K562 (cell line): Measurements from ENCODE around the gene MED29. TPM values are rescaled to one million over a fixed set of nuclear protein-coding genes. Genes with fewer than 3 reads are reported as not detected.

ENCODE experiments used
- CHD4 ChIP-seq: fragments of 200-600 bp; sonication (generic); IDR thresholded peaks from 3 replicates; pipeline ENCODE4 v1.6.1; 2012; ENCODE audit warnings: low read depth, mild to moderate bottlenecking, mixed read lengths, low read length, inconsistent platforms; ENCODE audit not compliant: insufficient read depth, insufficient replicate concordance, poor library complexity, severe bottlenecking
- E2F1 ChIP-seq: sonication (generic); formaldehyde crosslinking; IDR thresholded peaks from 2 replicates; pipeline ENCODE4 v1.8.1; 2023; ENCODE audit warnings: mild to moderate bottlenecking, missing genetic modification reagents, moderate library complexity
- E2F4 ChIP-seq: sonication (generic); formaldehyde crosslinking; IDR thresholded peaks from 2 replicates; pipeline ENCODE4 v1.8.0; 2022; ENCODE audit warnings: mild to moderate bottlenecking, low read depth, missing genetic modification reagents
- FIP1L1 ChIP-seq: fragments of 200-400 bp; formaldehyde crosslinking; IDR thresholded peaks from 2 replicates; pipeline ENCODE4 v1.6.1; 2018; ENCODE audit warnings: mild to moderate bottlenecking, low read depth, low read length; ENCODE audit not compliant: poor library complexity, severe bottlenecking
- FOXJ3 ChIP-seq: sonication (generic); formaldehyde crosslinking; IDR thresholded peaks from 2 replicates; pipeline ENCODE4 v1.4.0; 2020; ENCODE audit warnings: mild to moderate bottlenecking, missing genetic modification reagents
- FOXK2 ChIP-seq, 2 experiments: fragments of 450-650 bp; IDR thresholded peaks in 1 of 2; conservative IDR thresholded peaks in 1 of 2; 2 replicates each; pipeline ENCODE4 v1.6.1; 2016; ENCODE audit warnings: low read depth in 2 of 2, mild to moderate bottlenecking in 1 of 2
- FOXM1 ChIP-seq, 2 experiments: fragments of 450-650 bp in 1 of 2; sonication (generic) in 1 of 2; formaldehyde crosslinking in 1 of 2; IDR thresholded peaks; 2 replicates each; pipeline versions ENCODE4 v1.6.1 to v1.9.0; 2017 to 2022; ENCODE audit warnings: low read depth in 2 of 2, mild to moderate bottlenecking in 2 of 2, missing genetic modification reagents in 1 of 2, moderate library complexity in 1 of 2
- HDAC2 ChIP-seq: fragments of 450-650 bp; IDR thresholded peaks from 2 replicates; pipeline ENCODE4 v1.6.1; 2016; ENCODE audit warnings: mild to moderate bottlenecking
- HDAC3 ChIP-seq: fragments of 450-650 bp; IDR thresholded peaks from 2 replicates; pipeline ENCODE4 v1.6.1; 2018; ENCODE audit warnings: borderline replicate concordance, mild to moderate bottlenecking, moderate library complexity; ENCODE audit not compliant: partially characterized antibody
- HNRNPLL ChIP-seq: fragments of 200-400 bp; formaldehyde crosslinking; IDR thresholded peaks from 2 replicates; pipeline ENCODE4 v1.6.1; 2017; ENCODE audit warnings: low read length, low read depth, mild to moderate bottlenecking; ENCODE audit not compliant: poor library complexity, severe bottlenecking
- KLF13 ChIP-seq: fragments of 450-650 bp; IDR thresholded peaks from 2 replicates; pipeline ENCODE4 v1.6.1; 2016; ENCODE audit warnings: missing genetic modification characterization, low read depth, mild to moderate bottlenecking, missing compliant biosample characterization, moderate library complexity, borderline replicate concordance
- MTA1 ChIP-seq: fragments of 450-650 bp; IDR thresholded peaks from 2 replicates; pipeline ENCODE4 v1.6.1; 2017; ENCODE audit warnings: borderline replicate concordance
- NR1H2 ChIP-seq: sonication (generic); formaldehyde crosslinking; IDR thresholded peaks from 2 replicates; pipeline ENCODE4 v1.4.0; 2020; ENCODE audit warnings: mild to moderate bottlenecking, missing genetic modification reagents
- PHF20 ChIP-seq: fragments of 450-650 bp; IDR thresholded peaks from 2 replicates; pipeline ENCODE4 v1.6.1; 2018; ENCODE audit not compliant: partially characterized antibody
- PRDM10 ChIP-seq: fragments of 450-650 bp; IDR thresholded peaks from 2 replicates; pipeline ENCODE4 v1.6.1; 2018; ENCODE audit not compliant: partially characterized antibody
- PRPF4 ChIP-seq: fragments of 200-400 bp; formaldehyde crosslinking; IDR thresholded peaks from one replicate; pipeline ENCODE4 v1.6.1; 2017; ENCODE audit warnings: low read length, low read depth, mild to moderate bottlenecking; ENCODE audit not compliant: insufficient read depth, poor library complexity, severe bottlenecking
- PTRF ChIP-seq: fragments of 450-650 bp; IDR thresholded peaks from 2 replicates; pipeline ENCODE4 v1.6.1; 2016; ENCODE audit warnings: mild to moderate bottlenecking, missing genetic modification characterization, missing compliant biosample characterization
- ZNF282 ChIP-seq: sonication (generic); formaldehyde crosslinking; IDR thresholded peaks from 2 replicates; pipeline ENCODE4 v1.8.1; 2023; ENCODE audit warnings: missing genetic modification reagents
- ZNF444 ChIP-seq: fragments of 250-450 bp; sonication (Bioruptor Pico); IDR thresholded peaks from 2 replicates; pipeline ENCODE4 v1.4.0; 2020; ENCODE audit warnings: mild to moderate bottlenecking, moderate library complexity
- ZNF589 ChIP-seq: fragments of 200-800 bp; sonication (Bioruptor generic); IDR thresholded peaks from 2 replicates; pipeline ENCODE4 v1.6.1; 2016; ENCODE audit warnings: low read depth, missing genetic modification characterization, missing compliant biosample characterization
- polyA plus RNA-seq, 8 experiments: library from polyadenylated mRNA; depleted of rRNA in 4 of 8; stranded (reverse) in 5 of 8; unstranded in 3 of 8; fragments of >200 nt; fragmentation: Nextera tagmentation in 2 of 8; fragmentation: Illumina TruSeq in 1 of 8; extraction: Ambion mirVana in 2 of 8; extraction: Trizol in 1 of 8; gene quantifications; 2 replicates each; pipeline versions ENCODE4 v1.2.1 to v1.2.3, GENCODE V29; 2011 to 2014; ENCODE audit warnings: inconsistent platforms in 1 of 8, missing spikeins in 1 of 8
- total RNA-seq, 7 experiments: library from RNA; depleted of rRNA in 6 of 7; stranded (reverse); fragments of >200 nt in 6 of 7; fragmentation: Illumina TruSeq in 2 of 7; extraction: Trizol in 2 of 7; gene quantifications; 2 replicates each; pipeline versions ENCODE4 v1.2.1 to v1.2.3, GENCODE V29; 2011 to 2021; ENCODE audit warnings: low replicate concordance in 1 of 7

MED29 gene
- total and polyA plus RNA-seq, 9 of the 15 experiments (the other 6 are each of a cell fraction or from before 2014, with no cell fraction given): 1.8 to 22.6 (median 12.4) TPM

GRCh38 chr19:39403331-39404312 is 12.4 kb downstream of the MED29 start (continued):
- TF ChIP-seq E2F1: peak; percentile 54; the same call in 1 of the 2 replicates
- no peak for TF ChIP-seq PTRF (tag)
- TF ChIP-seq MTA1: no peak
- TF ChIP-seq HDAC3: peak; percentile 49
- TF ChIP-seq CHD4: no peak
- no peak for TF ChIP-seq ZNF444 (CRISPR knock-in tag)
- peak; percentile 41; the same call in 1 of the 2 replicates for TF ChIP-seq HDAC2
- TF ChIP-seq ZNF282: no peak
- no peak for TF ChIP-seq FOXM1 (IDR thresholded peaks at IDR 0.05; ENCODE audit: low read depth)
- no peak for TF ChIP-seq FOXM1 (CRISPR knock-in tag; IDR thresholded peaks at IDR 0.05; ENCODE audit: low read depth)
- peak; percentile 98 for TF ChIP-seq PRDM10
- TF ChIP-seq E2F4 (CRISPR knock-in tag): no peak
- TF ChIP-seq NR1H2 (CRISPR knock-in tag): no peak
- peak; percentile 52 to 69; a peak in 2 of 4 replicates for TF ChIP-seq FOXK2 (conservative IDR thresholded peaks at IDR 0.05 in 1 of 2, IDR thresholded peaks at IDR 0.05 in 1 of 2; ENCODE audit: low read depth in 2 of 2)
- no peak for TF ChIP-seq KLF13 (tag)
- no peak for TF ChIP-seq FIP1L1
- TF ChIP-seq HNRNPLL: peak; percentile 25
- TF ChIP-seq ZNF589: 0 out of 2 replicates have a peak, but pooled peaks have one; percentile 24
- TF ChIP-seq FOXJ3 (CRISPR knock-in tag): peak; percentile 74; the same call in 1 of the 2 replicates
- no peak for TF ChIP-seq PRPF4
- no peak for TF ChIP-seq PHF20
